GM12865 (cell line): ENCODE measurements around the gene RAPGEF2.
"Not testable (repeated sequence)": the region's sequence is repeated elsewhere in the genome, so short reads cannot be mapped to it uniquely, and the experiment has no call there.

Experiments
- DNase-seq: peaks from one replicate; pipeline ENCODE4 v3.0.0; 2010; ENCODE audit warnings: low read depth
- H3K4me3 ChIP-seq: 2 replicates; pipeline ENCODE4 v1.5.1; 2011; ENCODE audit warnings: mild to moderate bottlenecking, low read depth, low read length, control low read depth
- TF ChIP-seq, protein P1 (sequence below): IDR thresholded peaks from 2 replicates; pipeline ENCODE4 v1.5.1; 2011; ENCODE audit warnings: low read length, control low read depth, low read depth, inconsistent platforms; ENCODE audit not compliant: insufficient read depth; ENCODE audit errors: missing control alignments

The RAPGEF2 gene

GRCh38 chr4:159370286-159370685 is 267.4 kb downstream of the RAPGEF2 start:
- no peak for DNase-seq
- no peak overlapping the region for H3K4me3 ChIP-seq
- TF ChIP-seq, protein P1, sequence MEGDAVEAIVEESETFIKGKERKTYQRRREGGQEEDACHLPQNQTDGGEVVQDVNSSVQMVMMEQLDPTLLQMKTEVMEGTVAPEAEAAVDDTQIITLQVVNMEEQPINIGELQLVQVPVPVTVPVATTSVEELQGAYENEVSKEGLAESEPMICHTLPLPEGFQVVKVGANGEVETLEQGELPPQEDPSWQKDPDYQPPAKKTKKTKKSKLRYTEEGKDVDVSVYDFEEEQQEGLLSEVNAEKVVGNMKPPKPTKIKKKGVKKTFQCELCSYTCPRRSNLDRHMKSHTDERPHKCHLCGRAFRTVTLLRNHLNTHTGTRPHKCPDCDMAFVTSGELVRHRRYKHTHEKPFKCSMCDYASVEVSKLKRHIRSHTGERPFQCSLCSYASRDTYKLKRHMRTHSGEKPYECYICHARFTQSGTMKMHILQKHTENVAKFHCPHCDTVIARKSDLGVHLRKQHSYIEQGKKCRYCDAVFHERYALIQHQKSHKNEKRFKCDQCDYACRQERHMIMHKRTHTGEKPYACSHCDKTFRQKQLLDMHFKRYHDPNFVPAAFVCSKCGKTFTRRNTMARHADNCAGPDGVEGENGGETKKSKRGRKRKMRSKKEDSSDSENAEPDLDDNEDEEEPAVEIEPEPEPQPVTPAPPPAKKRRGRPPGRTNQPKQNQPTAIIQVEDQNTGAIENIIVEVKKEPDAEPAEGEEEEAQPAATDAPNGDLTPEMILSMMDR, result no peak

DNA sequence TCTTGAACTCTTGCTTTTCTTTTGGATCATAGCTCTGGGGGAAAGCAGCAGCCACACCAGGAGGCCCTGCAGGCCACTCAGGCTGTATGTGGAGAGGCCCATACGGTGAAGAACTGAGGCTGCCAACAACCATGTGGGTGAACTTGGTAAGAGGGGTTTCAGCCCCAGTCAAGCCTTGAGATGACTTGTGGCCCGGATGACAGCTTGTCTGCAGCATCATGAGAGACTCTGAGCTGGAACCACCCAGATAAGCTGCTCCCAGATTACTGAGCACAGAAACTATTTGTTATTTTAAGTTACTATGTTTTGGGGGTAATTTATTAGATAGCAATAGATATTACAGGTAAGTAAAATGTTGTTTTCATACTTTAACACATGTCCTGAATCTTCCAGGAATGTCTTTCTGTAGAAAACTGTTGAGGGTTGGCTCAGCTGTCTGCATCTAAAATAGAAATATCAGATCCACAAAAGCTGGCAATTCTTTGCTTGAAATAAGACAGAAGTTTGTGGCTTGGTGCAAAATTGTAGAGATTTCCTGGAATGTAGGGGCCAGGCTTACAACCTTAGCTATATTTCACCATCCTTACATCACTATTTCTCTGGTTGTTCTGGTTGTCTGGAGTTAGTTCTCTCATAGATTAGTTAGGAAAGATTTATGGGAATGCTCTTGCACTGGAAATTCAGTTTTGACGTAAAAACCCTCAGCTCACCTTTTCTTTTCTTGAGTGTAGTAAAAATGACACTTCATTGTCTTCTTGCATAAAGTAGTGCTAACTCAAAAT is 272.1 kb downstream of the RAPGEF2 start:
- no peak for DNase-seq
- no peak overlapping the region for H3K4me3 ChIP-seq
- TF ChIP-seq, protein P1, result no peak

- TF ChIP-seq, protein P1, result no peak
- no peak for DNase-seq
These were observed 273.4 kb downstream of the RAPGEF2 start for GRCh38 chr4:159376289-159376688.

GRCh38 chr4:159378056-159378616 is 275.3 kb downstream of the RAPGEF2 start:
- no peak overlapping the region for H3K4me3 ChIP-seq
- no peak for DNase-seq
- TF ChIP-seq, protein P1, result no peak

More at GRCh38 chr4:159376289-159376688, 273.4 kb downstream of the RAPGEF2 start:
- H3K4me3 ChIP-seq, result no peak overlapping the region

DNA sequence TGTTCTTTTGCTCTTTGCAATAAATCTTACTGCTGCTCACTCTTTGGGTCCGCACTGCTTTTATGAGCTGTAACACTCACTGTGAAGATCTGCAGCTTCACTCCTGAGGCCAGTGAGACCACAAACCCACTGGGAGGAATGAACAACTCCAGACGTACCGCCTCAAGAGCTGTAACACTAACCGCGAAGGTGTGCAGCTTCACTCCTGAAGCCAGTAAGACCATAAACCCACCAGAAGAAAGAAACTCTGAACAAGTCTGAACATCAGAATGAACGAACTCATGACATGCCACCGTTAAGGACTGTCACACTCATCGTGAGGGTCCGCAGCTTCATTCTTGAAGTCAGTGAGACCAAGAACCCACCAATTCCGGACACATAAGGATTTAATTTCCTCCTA is 276.2 kb downstream of the RAPGEF2 start:
- H3K4me3 ChIP-seq, DNase-seq: not testable (repeated sequence)

- H3K4me3 ChIP-seq, result no peak overlapping the region
- DNase-seq, result no peak
- TF ChIP-seq, protein P1, result no peak
These were observed 277.0 kb downstream of the RAPGEF2 start for GRCh38 chr4:159379836-159380235.

GRCh38 chr4:159382856-159383561 is 280.1 kb downstream of the RAPGEF2 start:
- DNase-seq, result no peak
- H3K4me3 ChIP-seq, result no peak overlapping the region
- TF ChIP-seq, protein P1, result no peak
